NT2/D1 (cell line): ENCODE data around the gene MILR1.
"Not testable (repeated sequence)": the region's sequence is repeated elsewhere in the genome, so short reads cannot be mapped to it uniquely, and the experiment has no call there.

Source experiments
- DNase-seq: peaks from one replicate; pipeline ENCODE4 v3.0.0-alpha.2; 2011; ENCODE audit warnings: low read depth, low spot score
- H3K27me3 ChIP-seq: 2 replicates; pipeline ENCODE4 v1.6.0; 2011; ENCODE audit warnings: mild to moderate bottlenecking; ENCODE audit not compliant: insufficient read length, insufficient read depth
- H3K36me3 ChIP-seq: 2 replicates; pipeline ENCODE4 v1.6.1; 2011; ENCODE audit warnings: mild to moderate bottlenecking, low read length, mixed read lengths; ENCODE audit not compliant: insufficient read depth, insufficient read length
- H3K4me1 ChIP-seq: 2 replicates; pipeline ENCODE4 v1.5.1; 2011; ENCODE audit not compliant: insufficient read depth, insufficient read length
- H3K4me3 ChIP-seq: 2 replicates; pipeline ENCODE4 v1.5.1; 2011; ENCODE audit warnings: low read depth; ENCODE audit not compliant: insufficient read length
- H3K9ac ChIP-seq: 2 replicates; pipeline ENCODE4 v1.6.0; 2011; ENCODE audit warnings: low read depth; ENCODE audit not compliant: insufficient read length
- H3K9me3 ChIP-seq: 2 replicates; pipeline ENCODE4 v1.5.1; 2011; ENCODE audit warnings: mild to moderate bottlenecking, low read length; ENCODE audit not compliant: insufficient read depth
- SUZ12 ChIP-seq: IDR thresholded peaks from 2 replicates; pipeline ENCODE4 v1.6.1; 2011; ENCODE audit not compliant: insufficient read length, insufficient read depth; ENCODE audit errors: extremely low read depth
- YY1 ChIP-seq: IDR thresholded peaks from 2 replicates; pipeline ENCODE4 v1.6.1; 2011; ENCODE audit not compliant: insufficient read length, insufficient read depth
- ZNF274 ChIP-seq: IDR thresholded peaks from 2 replicates; pipeline ENCODE4 v1.6.1; 2011; ENCODE audit warnings: mild to moderate bottlenecking, low read depth, low read length

Gene MILR1

GRCh38 chr17:64460955-64461354 lies 12.0 kb downstream of the MILR1 start:
- no peak for TF ChIP-seq YY1
- no peak for TF ChIP-seq ZNF274
- no peak for TF ChIP-seq SUZ12
- Histone ChIP-seq H3K4me3 (no peak overlapping the region), H3K27me3 (no peaks in the 10 kb centered on the region), H3K9me3 (no peaks in the 10 kb centered on the region), H3K36me3 (no peaks in the 10 kb centered on the region), H3K4me1 (no peaks in the 10 kb centered on the region), H3K9ac (no peak overlapping the region)
- DNase-seq: no peak

GRCh38 chr17:64461788-64462187 lies 12.9 kb downstream of the MILR1 start:
- TF ChIP-seq SUZ12 (no peak), ZNF274 (no peak), YY1 (no peak)
- no peaks in the 10 kb centered on the region for H3K36me3 ChIP-seq
- H3K9ac ChIP-seq: no peak overlapping the region
- peaks cover 2% of the 10 kb centered on the region for H3K4me1 ChIP-seq
- no peaks in the 10 kb centered on the region for H3K9me3 ChIP-seq
- no peak overlapping the region for H3K4me3 ChIP-seq
- no peak for DNase-seq
- H3K27me3 ChIP-seq: no peaks in the 10 kb centered on the region

DNA sequence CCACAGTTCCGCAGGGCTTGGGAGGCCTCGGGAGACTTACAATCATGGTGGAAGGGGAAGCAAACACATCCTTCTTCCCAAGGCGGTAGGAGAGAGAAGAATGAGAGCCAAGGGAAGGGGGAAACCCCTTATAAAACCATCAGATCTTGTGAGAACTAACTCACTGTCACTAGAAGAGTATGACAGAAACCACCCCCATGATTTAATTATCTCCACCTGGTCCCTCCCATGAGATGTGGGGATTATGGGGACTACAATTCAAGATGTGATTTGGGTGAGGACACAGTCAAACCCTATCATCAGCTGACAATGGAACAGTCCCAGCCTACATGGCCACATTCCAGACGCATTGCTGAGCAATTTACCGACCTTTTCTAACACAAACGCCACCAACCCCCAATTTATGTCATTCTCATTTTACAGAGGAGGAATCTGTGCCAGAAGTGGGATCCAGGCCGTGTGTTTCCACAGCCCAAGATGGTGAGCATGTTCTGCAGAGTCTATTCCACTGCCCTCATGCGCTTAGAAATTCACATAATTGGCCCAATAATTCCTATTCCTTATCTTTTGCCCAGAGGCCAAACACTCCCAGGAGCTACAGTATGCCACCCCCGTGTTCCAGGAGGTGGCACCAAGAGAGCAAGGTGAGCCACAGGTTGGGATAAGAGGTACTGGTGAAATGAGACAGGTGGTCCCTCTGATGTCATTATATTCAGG lies 17.3 kb downstream of the MILR1 start:
- H3K4me1 ChIP-seq: peaks cover 12% of the 10 kb centered on the region
- DNase-seq: no peak

GRCh38 chr17:64466834-64467233 lies 17.9 kb downstream of the MILR1 start:
- not testable (repeated sequence) for H3K36me3 ChIP-seq

More for the DNA sequence above, 17.3 kb downstream of the MILR1 start:
- no peaks in the 10 kb centered on the region for H3K9me3 ChIP-seq
- H3K27me3 ChIP-seq: no peaks in the 10 kb centered on the region
- TF ChIP-seq SUZ12 (no peak), ZNF274 (no peak), YY1 (no peak)
- no peak overlapping the region for H3K4me3 ChIP-seq
- H3K36me3 ChIP-seq: no peaks in the 10 kb centered on the region
- no peak overlapping the region for H3K9ac ChIP-seq

GRCh38 chr17:64470625-64471024 lies 21.7 kb downstream of the MILR1 start:
- peaks cover 15% of the 10 kb centered on the region for H3K4me1 ChIP-seq
- H3K36me3 ChIP-seq: no peaks in the 10 kb centered on the region
- no peaks in the 10 kb centered on the region for H3K9me3 ChIP-seq
- no peak overlapping the region for H3K9ac ChIP-seq
- H3K27me3 ChIP-seq: no peaks in the 10 kb centered on the region
- TF ChIP-seq SUZ12 (no peak), YY1 (no peak), ZNF274 (no peak)
- peak; percentile 33 for DNase-seq
- no peak overlapping the region for H3K4me3 ChIP-seq

More at GRCh38 chr17:64466834-64467233, 17.9 kb downstream of the MILR1 start:
- peaks cover 15% of the 10 kb centered on the region for H3K4me1 ChIP-seq
- not testable (repeated sequence) for H3K9ac ChIP-seq, H3K4me3 ChIP-seq, H3K27me3 ChIP-seq, DNase-seq, H3K9me3 ChIP-seq

GRCh38 chr17:64471440-64471839 lies 22.5 kb downstream of the MILR1 start:
- Histone ChIP-seq H3K27me3 (no peaks in the 10 kb centered on the region), H3K9me3 (no peaks in the 10 kb centered on the region), H3K4me3 (no peak overlapping the region), H3K36me3 (no peaks in the 10 kb centered on the region), H3K9ac (no peak overlapping the region), H3K4me1 (peaks cover 13% of the 10 kb centered on the region)
- no peak for TF ChIP-seq SUZ12
- no peak for TF ChIP-seq ZNF274
- TF ChIP-seq YY1: no peak
- no peak for DNase-seq

GRCh38 chr17:64472564-64472963 lies 23.6 kb downstream of the MILR1 start:
- H3K36me3 ChIP-seq: peaks cover 6% of the 10 kb centered on the region
- TF ChIP-seq SUZ12: no peak
- TF ChIP-seq YY1: no peak
- TF ChIP-seq ZNF274: no peak
- no peaks in the 10 kb centered on the region for H3K27me3 ChIP-seq
- no peak for DNase-seq
- H3K9ac ChIP-seq: no peak overlapping the region
- H3K4me3 ChIP-seq: no peak overlapping the region
- H3K4me1 ChIP-seq: peaks cover 13% of the 10 kb centered on the region
- H3K9me3 ChIP-seq: no peaks in the 10 kb centered on the region
